Central memory CD4-positive, alpha-beta T cell (primary cell): ENCODE measurements around the gene AEBP1.

ENCODE experiments used
- DNase-seq: peaks from one replicate; pipeline ENCODE4 v3.0.0; 2022

The AEBP1 gene

DNA sequence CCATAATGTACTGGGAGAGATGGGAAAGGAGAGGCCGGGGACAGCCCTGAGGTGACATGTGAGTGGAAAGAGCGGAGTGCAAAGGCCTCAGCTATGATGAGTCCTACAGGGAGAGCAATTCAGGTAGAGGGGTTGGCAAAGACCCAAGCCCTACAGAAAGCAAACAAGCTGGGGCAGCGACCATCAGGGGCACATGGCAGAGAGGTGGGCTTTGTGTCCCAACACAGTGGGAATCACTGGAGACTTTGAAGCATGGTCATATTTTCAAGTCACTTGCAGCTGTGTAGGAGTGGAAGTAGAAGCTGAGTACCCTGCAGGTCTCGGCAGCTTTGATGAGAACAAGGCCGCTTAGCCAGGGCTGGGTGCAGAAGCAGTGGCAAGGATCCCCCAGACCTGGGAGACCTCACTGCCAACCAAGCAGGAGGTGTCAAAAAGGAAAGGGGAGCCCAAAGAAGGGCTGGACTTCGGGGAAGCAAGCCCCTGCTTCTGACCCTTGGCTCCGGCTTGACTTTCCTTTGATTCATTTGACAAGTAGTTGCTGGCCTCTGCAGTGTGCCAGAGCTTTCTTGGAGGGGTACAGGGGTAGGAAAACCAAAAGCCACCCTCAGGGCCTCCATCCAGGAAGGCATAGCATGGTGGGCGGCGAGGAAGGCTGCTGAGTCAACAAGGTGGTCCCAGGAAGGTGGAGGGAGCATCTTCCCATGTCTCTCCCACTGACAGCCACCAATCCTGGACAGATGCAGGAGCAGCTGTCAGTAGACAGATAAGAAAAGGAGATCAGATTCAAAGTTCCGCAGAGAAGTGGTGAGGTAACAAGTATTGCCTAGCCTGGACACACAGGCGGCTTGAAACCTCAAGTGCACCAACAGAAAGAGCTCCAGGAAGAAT is 36.8 kb upstream of the AEBP1 start:
- DNase-seq = no peak

GRCh38 chr7:44068054-44068453 is 36.1 kb upstream of the AEBP1 start:
- no peak for DNase-seq

GRCh38 chr7:44071726-44072363 is 32.3 kb upstream of the AEBP1 start:
- no peak for DNase-seq

GRCh38 chr7:44072364-44073231 is 31.5 kb upstream of the AEBP1 start:
- DNase-seq = no peak

- DNase-seq = no peak
Measured at GRCh38 chr7:44073664-44074348, 30.3 kb upstream of the AEBP1 start.

DNA sequence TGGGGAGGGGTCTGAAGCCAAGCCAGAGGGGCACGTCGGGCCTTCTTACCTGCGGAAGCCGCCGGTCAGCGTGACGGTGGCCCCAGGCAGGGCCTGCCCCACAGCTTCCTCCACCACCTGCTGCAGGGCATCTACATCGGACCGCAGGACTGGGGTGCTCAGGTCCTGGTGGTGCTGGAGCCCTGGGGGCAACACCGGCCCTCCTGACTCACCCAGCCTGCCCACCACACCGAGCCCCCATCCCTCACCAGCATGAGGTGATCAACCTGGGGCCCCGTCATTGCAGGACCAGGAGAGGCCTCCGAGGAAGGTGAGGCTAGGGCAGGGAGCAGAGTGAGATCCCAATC is 29.8 kb upstream of the AEBP1 start:
- DNase-seq = no peak

DNA sequence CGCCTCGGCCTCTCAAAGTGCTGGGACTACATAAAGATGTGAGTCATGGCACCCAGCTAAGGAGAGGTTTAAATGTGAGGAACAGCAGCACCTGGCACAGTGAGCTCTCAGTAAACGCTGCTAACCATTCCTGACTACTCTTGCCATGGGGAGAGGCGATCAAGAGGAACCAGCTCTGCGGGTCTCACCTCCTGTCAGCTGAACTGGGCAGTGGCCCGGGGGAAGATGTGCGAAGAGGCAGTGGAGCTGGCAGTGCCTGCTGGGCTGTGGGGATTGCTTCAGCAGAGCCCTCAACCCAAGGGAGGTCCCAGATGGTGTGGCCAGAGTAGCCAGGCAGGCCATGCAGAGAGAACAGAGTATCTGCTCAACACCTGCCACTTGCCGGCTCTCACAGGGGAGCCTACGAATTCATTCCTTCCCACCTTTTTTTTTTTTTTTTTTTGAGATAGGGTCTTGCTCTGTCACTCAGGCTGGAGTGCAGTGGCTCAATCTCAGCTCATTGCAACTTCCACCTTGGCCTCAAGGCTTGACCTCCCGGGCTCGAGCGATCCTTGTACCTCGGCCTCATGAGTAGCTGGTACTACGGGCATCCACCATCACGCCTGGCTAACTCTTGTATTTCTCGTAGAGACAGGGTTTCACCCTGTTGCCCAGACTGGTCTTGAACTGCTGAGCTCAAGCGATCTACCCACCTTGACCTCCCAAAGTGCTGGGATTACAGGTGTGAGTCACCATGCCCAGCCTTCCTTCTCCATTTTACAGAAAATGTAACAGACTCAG is 28.7 kb upstream of the AEBP1 start:
- no peak for DNase-seq

DNA sequence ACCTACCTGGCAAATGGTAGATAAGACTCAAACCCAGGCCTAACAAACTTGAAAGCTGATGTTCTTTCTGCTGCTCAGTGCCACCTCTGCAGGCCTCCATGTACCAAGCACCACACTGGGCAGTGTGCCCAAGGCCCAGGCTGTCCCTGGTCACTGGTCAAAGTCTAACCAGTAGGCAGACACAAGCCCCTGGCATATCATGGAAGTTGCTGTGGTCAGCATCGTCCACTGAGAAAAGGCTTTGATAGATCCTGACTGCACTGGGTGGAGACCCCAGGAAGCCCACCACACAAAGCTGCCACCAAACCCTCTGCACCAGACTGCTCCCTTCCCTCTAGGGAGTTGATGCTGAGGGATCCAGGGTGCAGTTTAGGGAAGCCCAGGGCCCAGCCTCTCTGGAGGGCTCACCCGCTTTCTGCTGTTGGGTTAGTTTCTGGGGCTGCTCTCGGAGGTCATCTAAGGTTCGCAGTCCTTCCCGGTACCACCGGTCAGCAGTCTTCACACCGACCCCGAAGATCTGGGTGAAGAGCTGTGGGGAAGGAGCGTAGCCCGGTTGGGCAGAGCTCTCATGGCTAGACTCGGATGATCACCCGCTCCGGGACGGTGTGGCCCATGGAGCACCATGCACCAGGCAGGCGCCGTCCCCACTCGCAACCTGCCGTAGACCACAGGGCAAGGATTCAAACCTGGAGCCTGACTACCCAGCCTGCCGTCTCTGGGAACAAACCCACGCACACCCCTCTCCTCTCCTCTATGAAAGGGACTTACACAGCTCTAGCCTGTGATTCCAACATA is 27.8 kb upstream of the AEBP1 start:
- no peak for DNase-seq

DNA sequence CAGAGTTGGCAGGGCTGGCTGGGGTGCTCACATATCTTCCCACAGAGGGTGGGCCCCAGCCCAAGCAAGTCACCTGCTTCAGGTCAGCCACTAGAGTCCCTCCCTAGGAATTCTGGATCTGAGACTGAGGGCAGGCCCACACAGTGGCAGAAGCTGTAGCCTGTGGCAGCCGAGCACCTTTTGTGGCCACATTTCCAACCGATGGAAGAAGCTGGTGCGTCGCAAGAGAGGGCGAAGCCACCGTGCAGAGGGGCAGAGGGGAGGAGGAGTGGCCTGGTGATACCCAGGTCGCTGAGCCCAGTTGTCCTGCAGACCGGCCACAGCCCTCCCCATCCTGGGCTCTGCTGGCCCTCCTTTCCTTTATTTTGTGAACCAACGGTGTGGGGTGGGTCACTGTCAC is 27.1 kb upstream of the AEBP1 start:
- DNase-seq = no peak

DNA sequence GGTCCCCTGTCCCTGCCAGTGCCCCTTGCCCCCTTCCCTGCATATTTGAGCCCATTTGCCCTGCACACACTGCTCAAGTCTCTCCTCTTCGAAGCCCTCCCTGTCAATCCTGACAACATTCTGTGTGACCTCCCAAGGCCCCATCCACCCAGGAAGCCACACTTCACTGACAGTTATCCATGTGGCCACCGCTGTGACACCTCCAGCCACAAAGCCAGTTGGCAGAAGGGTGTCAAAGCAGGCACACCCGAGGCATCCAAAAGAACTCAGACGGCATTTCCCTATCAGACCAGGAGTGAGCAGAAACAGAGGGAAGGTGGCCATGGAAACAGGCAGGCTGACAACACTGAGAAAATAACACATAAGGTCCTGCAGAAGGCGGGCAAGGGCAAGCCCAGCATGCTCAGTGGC is 26.5 kb upstream of the AEBP1 start:
- DNase-seq = no peak

- DNase-seq = no peak
Measured at GRCh38 chr7:44078521-44078920, 25.6 kb upstream of the AEBP1 start.

- DNase-seq = no peak
Measured at GRCh38 chr7:44079331-44080021, 24.7 kb upstream of the AEBP1 start.

- no peak for DNase-seq
Measured at GRCh38 chr7:44080118-44080517, 24.0 kb upstream of the AEBP1 start.

DNA sequence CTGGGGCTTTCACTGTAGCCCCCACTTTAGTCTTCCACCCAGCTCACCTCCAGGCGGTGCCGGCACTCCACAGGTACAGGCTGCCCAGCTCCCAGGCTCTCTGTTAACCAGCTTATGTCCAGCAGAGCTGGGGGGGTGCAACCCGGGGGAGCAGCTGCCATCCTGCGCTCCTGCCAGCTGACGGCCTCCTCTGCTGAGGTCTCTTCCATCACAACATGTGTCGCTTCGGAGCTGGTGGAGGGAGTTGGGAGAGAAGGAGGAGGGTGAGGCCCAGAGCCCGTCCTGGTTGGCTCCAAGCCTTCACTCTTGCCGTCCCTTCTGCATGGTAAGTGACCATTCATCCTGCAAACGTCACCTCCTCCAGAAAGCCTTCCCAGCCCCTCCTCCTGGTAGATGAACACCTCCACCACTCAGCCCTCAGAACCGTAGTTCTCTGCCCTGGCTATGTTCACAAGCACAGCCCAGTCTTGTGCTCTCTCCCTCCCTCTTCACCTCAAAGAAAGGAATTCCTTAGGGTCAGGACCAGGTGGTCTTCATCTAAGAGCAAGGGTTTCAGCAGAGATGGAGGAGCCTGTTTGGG is 23.4 kb upstream of the AEBP1 start:
- no peak for DNase-seq

DNA sequence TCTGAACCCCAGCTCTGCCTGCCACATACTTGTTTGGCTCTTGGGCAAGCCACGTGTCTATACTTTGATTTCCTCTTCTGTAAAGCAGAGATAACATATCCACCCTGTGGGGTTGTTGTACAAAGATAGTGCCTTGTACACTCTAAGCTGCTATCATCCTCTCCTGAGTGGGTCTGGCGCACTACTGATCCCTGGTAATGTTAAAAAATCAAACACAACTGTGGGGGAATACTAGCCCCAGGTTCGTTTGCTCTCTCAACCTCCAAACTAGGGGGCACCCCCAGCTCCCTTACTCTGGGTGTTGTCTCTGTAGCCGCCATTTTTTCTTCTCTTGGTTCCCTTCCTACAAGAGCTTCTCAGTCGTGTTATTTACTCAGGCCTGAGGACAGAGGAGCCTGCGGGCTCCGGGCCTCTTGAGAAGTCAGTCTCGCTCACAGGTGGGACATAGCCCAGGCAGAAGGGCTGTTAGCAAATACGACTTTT is 22.8 kb upstream of the AEBP1 start:
- peak; percentile 21 for DNase-seq

DNA sequence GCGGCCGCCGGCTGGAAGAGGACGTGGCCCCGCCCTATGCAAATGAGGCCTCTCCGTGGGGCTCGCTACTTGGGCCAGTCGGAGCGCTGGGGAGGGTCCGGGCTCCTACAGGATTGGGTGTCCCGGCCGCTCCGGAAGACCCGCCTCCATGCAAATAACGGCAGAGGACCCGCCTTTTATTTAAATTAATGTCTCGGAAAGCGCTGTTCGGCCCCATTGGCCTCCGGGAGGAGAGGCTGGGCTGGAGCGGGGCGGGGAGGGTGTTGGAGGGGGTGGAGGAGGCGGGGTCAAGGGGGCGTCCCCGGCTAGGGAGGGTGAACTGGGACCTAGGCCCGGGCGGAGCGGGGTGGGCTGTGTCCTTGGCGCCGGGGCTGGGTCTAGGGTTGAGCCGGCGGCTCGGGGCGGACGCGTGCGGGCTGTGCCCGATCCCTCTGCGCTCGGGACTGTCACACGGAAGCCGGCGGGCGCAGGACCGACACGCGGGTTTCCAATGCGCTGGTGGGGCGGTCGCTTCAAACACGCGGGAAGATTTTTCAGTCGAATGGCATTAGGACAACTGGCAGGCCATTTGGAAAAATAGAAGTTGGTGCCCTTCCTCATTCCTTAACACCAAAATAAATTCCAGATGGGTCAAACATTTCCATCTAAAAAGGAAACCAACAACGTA is 21.5 kb upstream of the AEBP1 start:
- DNase-seq = peak; percentile 99

GRCh38 chr7:44083796-44084195 is 20.3 kb upstream of the AEBP1 start:
- DNase-seq = no peak

- no peak for DNase-seq
Measured at GRCh38 chr7:44084701-44085100, 19.4 kb upstream of the AEBP1 start.

GRCh38 chr7:44085546-44085945 is 18.6 kb upstream of the AEBP1 start:
- DNase-seq = no peak
